Left renal pelvis (tissue), 4 donors: ENCODE measurements around the gene SLC45A1. TPM values are rescaled to one million over a fixed set of nuclear protein-coding genes. Genes with fewer than 3 reads are reported as not detected.

Experiments used
- DNase-seq, 4 donors: peaks; one replicate each; pipeline ENCODE4 v3.0.0-alpha.2; 2013; ENCODE audit warnings: low read depth in 4 of 4, low spot score in 3 of 4
- polyA plus RNA-seq, 4 donors: library from polyadenylated mRNA; unstranded; fragments of 120-200 nt; gene quantifications; one replicate each; pipeline ENCODE4 v1.2.1, GENCODE V29; 2013; ENCODE audit not compliant: insufficient read length in 4 of 4

Gene SLC45A1
- polyA plus RNA-seq, 4 donors = 1.5 to 3.2 (median 3.0) TPM

- DNase-seq = no peak
Observed at GRCh38 chr1:8351693-8352470, 34.0 kb downstream of the SLC45A1 start.

GRCh38 chr1:8352471-8352845 lies 34.5 kb downstream of the SLC45A1 start:
- no peak for DNase-seq

- no peak for DNase-seq
Observed at GRCh38 chr1:8352886-8353785, 35.2 kb downstream of the SLC45A1 start.

- no peak for DNase-seq
Observed at GRCh38 chr1:8354038-8354437, 36.1 kb downstream of the SLC45A1 start.

GRCh38 chr1:8355439-8356255 lies 37.7 kb downstream of the SLC45A1 start:
- no peak for DNase-seq

- DNase-seq = no peak
Observed at GRCh38 chr1:8356256-8357209, 38.6 kb downstream of the SLC45A1 start.

- DNase-seq = no peak
Observed at GRCh38 chr1:8357329-8358101, 39.6 kb downstream of the SLC45A1 start.

GRCh38 chr1:8358241-8358896 lies 40.5 kb downstream of the SLC45A1 start:
- DNase-seq = no peak

- DNase-seq = no peak
Observed at GRCh38 chr1:8358897-8359616, 41.1 kb downstream of the SLC45A1 start.

- no peak for DNase-seq
Observed at GRCh38 chr1:8359617-8360481, 41.9 kb downstream of the SLC45A1 start.

GRCh38 chr1:8360493-8361197 lies 42.7 kb downstream of the SLC45A1 start:
- DNase-seq = no peak

GRCh38 chr1:8361198-8361849 lies 43.4 kb downstream of the SLC45A1 start:
- no peak for DNase-seq

GRCh38 chr1:8362701-8363101 lies 44.8 kb downstream of the SLC45A1 start:
- DNase-seq = no peak

GRCh38 chr1:8363186-8363766 lies 45.4 kb downstream of the SLC45A1 start:
- no peak for DNase-seq

GRCh38 chr1:8363767-8364301 lies 45.9 kb downstream of the SLC45A1 start:
- no peak for DNase-seq
